Smooth muscle cell (in vitro differentiated cells): ENCODE results near the gene OTOP2. TPM values are rescaled to one million over a fixed set of nuclear protein-coding genes. Genes with fewer than 3 reads are reported as not detected.

Source experiments
- DNase-seq: peaks from one replicate; lab custom pipeline; 2025; ENCODE audit not compliant: unreplicated experiment; lab: John Stamatoyannopoulos, UW
- H2AFZ ChIP-seq: fragments of 200-600 bp; sonication (generic); 2 replicates; pipeline ENCODE4 v1.6.0; 2016; ENCODE audit warnings: antibody characterized with exemption, low read depth, mild to moderate bottlenecking
- H3F3A ChIP-seq: fragments of 200-600 bp; sonication (generic); 2 replicates; pipeline ENCODE4 v1.6.0; 2017; ENCODE audit warnings: antibody characterized with exemption, low read depth
- H3K27ac ChIP-seq: fragments of 200-600 bp; sonication (generic); 2 replicates; pipeline ENCODE4 v1.5.1; 2016; ENCODE audit warnings: low read depth, mild to moderate bottlenecking
- H3K27me3 ChIP-seq: fragments of 200-600 bp; sonication (generic); 2 replicates; pipeline ENCODE4 v1.6.1; 2016; ENCODE audit warnings: low read depth, mild to moderate bottlenecking
- H3K36me3 ChIP-seq: fragments of 200-600 bp; sonication (generic); 2 replicates; pipeline ENCODE4 v1.5.1; 2016; ENCODE audit warnings: low read depth
- H3K4me1 ChIP-seq: fragments of 200-600 bp; sonication (generic); 2 replicates; pipeline ENCODE4 v1.5.1; 2016; ENCODE audit warnings: low read depth
- H3K4me2 ChIP-seq: fragments of 200-600 bp; sonication (generic); 2 replicates; pipeline ENCODE4 v1.6.0; 2016; ENCODE audit warnings: mild to moderate bottlenecking
- H3K4me3 ChIP-seq: fragments of 200-600 bp; sonication (generic); 2 replicates; pipeline ENCODE4 v1.5.1; 2016; ENCODE audit warnings: mild to moderate bottlenecking
- H3K79me2 ChIP-seq: fragments of 200-600 bp; sonication (generic); 2 replicates; pipeline ENCODE4 v1.6.0; 2016; ENCODE audit warnings: low read depth, mild to moderate bottlenecking
- H3K9ac ChIP-seq: fragments of 200-600 bp; sonication (generic); 2 replicates; pipeline ENCODE4 v1.6.0; 2016; ENCODE audit warnings: low read depth
- H3K9me3 ChIP-seq: fragments of 200-600 bp; sonication (generic); replicated peaks from 2 replicates; pipeline ENCODE4 v1.5.1; 2016; ENCODE audit warnings: low read depth
- H4K20me1 ChIP-seq: fragments of 200-600 bp; sonication (generic); 2 replicates; pipeline ENCODE4 v1.6.0; 2016; ENCODE audit warnings: low read depth
- WGBS: methylation state at CpG from one replicate; pipeline ENCODE4 v1.1.7; 2016; ENCODE audit warnings: low lambda C conversion rate; 5-methylcytosine and 5-hydroxymethylcytosine counted together
- polyA plus RNA-seq: library from polyadenylated mRNA; unstranded; fragments of >200 nt; fragmentation: Nextera tagmentation; extraction: Ambion mirVana; gene quantifications from 2 replicates; pipeline ENCODE4 v1.2.1, GENCODE V29; 2016
- total RNA-seq: library from RNA; depleted of rRNA; stranded (reverse); fragments of >200 nt; gene quantifications from 2 replicates; pipeline ENCODE4 v1.2.3, GENCODE V29; 2014
- TF ChIP-seq, protein P1 (sequence below): fragments of 200-600 bp; sonication (generic); IDR thresholded peaks from 2 replicates; pipeline ENCODE4 v1.5.1; 2017; ENCODE audit warnings: borderline replicate concordance, mild to moderate bottlenecking, antibody characterized with exemption; ENCODE audit not compliant: insufficient read depth, poor library complexity, severe bottlenecking

Gene OTOP2
- total and polyA plus RNA-seq, 2 experiments from 2014 or later: not detected

DNA sequence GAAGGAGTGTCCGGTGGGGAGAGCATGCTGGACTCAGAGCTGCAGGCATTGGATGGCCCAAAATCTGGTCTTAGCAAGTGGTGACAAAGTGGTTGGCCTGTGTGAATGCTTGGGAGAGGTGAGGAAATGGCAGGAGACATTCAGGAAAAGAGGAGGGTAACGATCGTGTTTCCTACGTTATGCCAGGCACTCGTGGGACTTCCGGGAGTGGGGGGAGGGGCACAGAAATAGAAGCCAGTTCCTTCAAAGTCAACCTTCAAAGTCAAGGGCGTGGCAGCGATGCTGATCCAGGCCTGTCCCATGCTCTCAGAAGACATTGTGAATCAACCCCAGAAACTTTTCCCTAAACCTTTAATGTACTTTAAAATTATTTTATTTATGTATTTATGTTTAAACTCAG lies 15.5 kb downstream of the OTOP2 start:
- H2AFZ ChIP-seq: no peak overlapping the region
- WGBS: 58% methylated on average over 8 of the region's 8 CpGs
- DNase-seq: no peak
- peaks cover 78% of the 10 kb centered on the region for H3K27me3 ChIP-seq
- no peaks in the 10 kb centered on the region for H3K9me3 ChIP-seq
- TF ChIP-seq, protein P1, sequence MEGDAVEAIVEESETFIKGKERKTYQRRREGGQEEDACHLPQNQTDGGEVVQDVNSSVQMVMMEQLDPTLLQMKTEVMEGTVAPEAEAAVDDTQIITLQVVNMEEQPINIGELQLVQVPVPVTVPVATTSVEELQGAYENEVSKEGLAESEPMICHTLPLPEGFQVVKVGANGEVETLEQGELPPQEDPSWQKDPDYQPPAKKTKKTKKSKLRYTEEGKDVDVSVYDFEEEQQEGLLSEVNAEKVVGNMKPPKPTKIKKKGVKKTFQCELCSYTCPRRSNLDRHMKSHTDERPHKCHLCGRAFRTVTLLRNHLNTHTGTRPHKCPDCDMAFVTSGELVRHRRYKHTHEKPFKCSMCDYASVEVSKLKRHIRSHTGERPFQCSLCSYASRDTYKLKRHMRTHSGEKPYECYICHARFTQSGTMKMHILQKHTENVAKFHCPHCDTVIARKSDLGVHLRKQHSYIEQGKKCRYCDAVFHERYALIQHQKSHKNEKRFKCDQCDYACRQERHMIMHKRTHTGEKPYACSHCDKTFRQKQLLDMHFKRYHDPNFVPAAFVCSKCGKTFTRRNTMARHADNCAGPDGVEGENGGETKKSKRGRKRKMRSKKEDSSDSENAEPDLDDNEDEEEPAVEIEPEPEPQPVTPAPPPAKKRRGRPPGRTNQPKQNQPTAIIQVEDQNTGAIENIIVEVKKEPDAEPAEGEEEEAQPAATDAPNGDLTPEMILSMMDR: no peak
- no peak overlapping the region for H3K27ac ChIP-seq
- H3K36me3 ChIP-seq: no peaks in the 10 kb centered on the region
- no peak overlapping the region for H3K4me2 ChIP-seq
- H3K79me2 ChIP-seq: no peaks in the 10 kb centered on the region
- no peak overlapping the region for H3K9ac ChIP-seq
- no peaks in the 10 kb centered on the region for H3F3A ChIP-seq
- no peak overlapping the region for H3K4me3 ChIP-seq
- H3K4me1 ChIP-seq: no peaks in the 10 kb centered on the region
- no peaks in the 10 kb centered on the region for H4K20me1 ChIP-seq

- Histone ChIP-seq H3K4me2 (no peak overlapping the region), H3F3A (no peaks in the 10 kb centered on the region), H4K20me1 (no peaks in the 10 kb centered on the region), H3K9me3 (no peaks in the 10 kb centered on the region), H3K4me3 (no peak overlapping the region), H2AFZ (no peak overlapping the region), H3K79me2 (no peaks in the 10 kb centered on the region), H3K4me1 (no peaks in the 10 kb centered on the region), H3K36me3 (no peaks in the 10 kb centered on the region), H3K9ac (no peak overlapping the region), H3K27ac (no peak overlapping the region), H3K27me3 (peaks cover 71% of the 10 kb centered on the region)
- TF ChIP-seq, protein P1: no peak
- DNase-seq: no peak
- WGBS: 83% methylated on average over 21 of the region's 21 CpGs
These were observed 17.2 kb downstream of the OTOP2 start for GRCh38 chr17:74941128-74941725.

DNA sequence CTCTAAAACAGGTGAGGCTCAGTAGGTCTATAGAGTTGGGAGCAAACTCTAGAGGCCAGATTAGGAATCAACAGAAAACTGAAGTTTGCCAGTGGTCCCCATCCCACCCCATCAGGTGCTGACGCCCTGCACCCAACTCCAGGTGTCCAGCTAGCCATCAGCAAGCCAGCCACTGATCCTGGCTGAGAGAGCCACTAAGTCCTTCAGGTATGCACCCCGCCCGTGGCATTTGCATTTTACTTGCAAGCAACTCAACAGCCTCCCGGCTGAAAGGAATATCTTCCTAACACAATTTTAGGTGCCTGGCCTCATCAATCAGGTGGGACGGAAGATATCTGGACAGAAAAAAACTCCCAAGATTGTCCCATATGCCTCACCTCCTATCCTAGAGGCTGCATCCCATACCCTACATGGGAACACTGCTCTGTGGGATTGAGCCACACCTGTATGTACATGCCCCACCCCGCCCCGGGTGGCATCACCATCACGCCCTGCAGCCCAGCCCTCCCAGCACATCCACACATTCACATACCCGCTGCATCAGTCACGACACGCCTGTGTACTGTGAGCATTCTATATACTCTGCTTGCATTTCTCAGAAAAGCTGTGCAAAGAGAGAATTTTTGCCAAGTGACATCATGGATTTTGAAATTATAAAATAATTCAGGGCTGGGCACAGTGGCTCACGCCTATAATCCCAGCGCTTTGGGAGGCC lies 19.9 kb downstream of the OTOP2 start:
- H3K27me3 ChIP-seq: peaks cover 46% of the 10 kb centered on the region
- WGBS: 74% methylated on average over 13 of the region's 13 CpGs

More for the DNA sequence above, 19.9 kb downstream of the OTOP2 start:
- H4K20me1 ChIP-seq: no peaks in the 10 kb centered on the region
- TF ChIP-seq, protein P1: no peak
- no peak overlapping the region for H3K9ac ChIP-seq
- no peaks in the 10 kb centered on the region for H3K79me2 ChIP-seq
- H2AFZ ChIP-seq: no peak overlapping the region
- H3F3A ChIP-seq: no peaks in the 10 kb centered on the region
- H3K4me3 ChIP-seq: no peak overlapping the region
- no peak overlapping the region for H3K4me2 ChIP-seq
- no peak overlapping the region for H3K27ac ChIP-seq
- no peaks in the 10 kb centered on the region for H3K9me3 ChIP-seq
- no peaks in the 10 kb centered on the region for H3K36me3 ChIP-seq
- no peaks in the 10 kb centered on the region for H3K4me1 ChIP-seq
- no peak for DNase-seq
